Measurements from ENCODE around the gene ZNF891.

Gene ZNF891

DNA sequence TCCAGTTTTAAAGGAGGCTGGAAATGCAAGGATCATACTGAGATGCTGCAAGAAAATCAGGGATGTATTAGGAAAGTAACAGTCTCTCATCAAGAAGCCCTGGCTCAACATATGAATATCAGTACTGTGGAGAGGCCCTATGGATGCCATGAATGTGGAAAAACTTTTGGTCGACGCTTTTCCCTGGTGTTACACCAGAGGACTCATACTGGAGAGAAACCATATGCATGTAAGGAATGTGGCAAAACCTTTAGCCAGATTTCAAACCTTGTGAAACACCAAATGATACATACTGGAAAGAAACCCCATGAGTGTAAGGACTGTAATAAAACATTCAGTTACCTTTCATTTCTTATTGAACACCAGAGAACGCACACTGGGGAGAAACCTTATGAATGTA is 24.5 kb downstream of the ZNF891 start:
- Mint-ChIP-seq H3K27me3 (no peaks in the 10 kb centered on the region), H3K27ac (no peak overlapping the region), H3K4me3 (no peak overlapping the region), H3K36me3 (ENCODE audit: low read depth) (peaks cover 98% of the 10 kb centered on the region), H3K9me3 (peaks cover 72% of the 10 kb centered on the region), H3K4me1 (peaks cover 2% of the 10 kb centered on the region)
- ATAC-seq (no peak), DNase-seq (no peak)

DNA sequence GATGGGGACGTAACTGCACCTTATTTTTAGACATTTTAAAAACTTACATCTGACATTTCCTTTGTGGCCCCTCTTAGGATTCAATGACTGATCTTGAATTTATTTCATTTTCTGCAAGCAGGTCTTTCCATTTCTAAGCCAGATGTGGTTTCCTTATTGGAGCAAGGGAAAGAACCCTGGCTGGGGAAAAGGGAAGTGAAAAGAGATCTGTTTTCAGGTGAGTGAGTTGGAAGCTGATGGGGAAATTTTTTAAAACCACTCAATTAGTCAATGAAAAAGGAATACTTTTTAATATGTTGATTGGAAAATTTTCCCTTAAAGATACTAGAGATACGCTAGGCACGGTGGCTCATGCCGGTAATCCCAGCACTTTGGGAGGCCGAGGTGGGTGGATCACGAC is 46.7 kb downstream of the ZNF891 start:
- Mint-ChIP-seq H3K27me3 (no peaks in the 10 kb centered on the region), H3K27ac (no peak overlapping the region), H3K36me3 (ENCODE audit: low read depth) (peaks cover 74% of the 10 kb centered on the region), H3K4me1 (peaks cover 11% of the 10 kb centered on the region), H3K4me3 (no peak overlapping the region), H3K9me3 (peaks cover 52% of the 10 kb centered on the region)
- no peak for ATAC-seq
- no peak for DNase-seq

DNA sequence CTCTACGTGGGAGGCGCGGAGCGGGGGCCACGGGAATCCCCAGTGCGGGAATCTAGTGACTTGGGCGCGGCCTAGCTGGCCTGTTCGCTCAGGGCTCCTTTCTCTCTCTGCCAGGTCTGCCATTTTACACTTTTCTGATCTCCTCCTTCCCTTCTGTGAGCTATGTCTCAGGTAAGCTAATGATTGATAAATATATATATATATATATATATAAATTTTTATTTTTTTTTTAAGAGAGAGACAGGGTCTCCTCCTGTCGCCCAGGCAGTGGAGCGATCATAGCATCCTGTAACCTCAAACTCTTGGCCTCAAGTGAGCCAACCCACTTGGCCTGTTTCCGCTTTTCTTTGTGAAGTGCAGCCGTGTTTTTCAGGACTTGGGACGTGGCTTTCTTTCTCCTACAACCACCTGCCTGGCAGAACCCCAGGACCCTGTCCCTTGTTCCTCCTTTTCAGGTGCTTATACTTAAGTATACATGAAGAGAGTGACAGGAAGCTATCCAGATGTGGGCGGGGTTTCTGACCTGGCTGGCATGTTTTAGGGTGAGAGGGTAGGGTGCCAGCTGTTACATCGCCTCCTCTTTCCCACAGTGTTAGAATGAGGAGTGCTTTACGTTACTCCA is 48.8 kb downstream of the ZNF891 start:
- Mint-ChIP-seq H3K4me3 (no peak overlapping the region), H3K27ac (no peak overlapping the region), H3K9me3 (peaks cover 52% of the 10 kb centered on the region), H3K36me3 (ENCODE audit: low read depth) (peaks cover 70% of the 10 kb centered on the region), H3K4me1 (peaks cover 11% of the 10 kb centered on the region), H3K27me3 (no peaks in the 10 kb centered on the region)
- no peak for ATAC-seq
- peak; percentile 5 for DNase-seq

DNA sequence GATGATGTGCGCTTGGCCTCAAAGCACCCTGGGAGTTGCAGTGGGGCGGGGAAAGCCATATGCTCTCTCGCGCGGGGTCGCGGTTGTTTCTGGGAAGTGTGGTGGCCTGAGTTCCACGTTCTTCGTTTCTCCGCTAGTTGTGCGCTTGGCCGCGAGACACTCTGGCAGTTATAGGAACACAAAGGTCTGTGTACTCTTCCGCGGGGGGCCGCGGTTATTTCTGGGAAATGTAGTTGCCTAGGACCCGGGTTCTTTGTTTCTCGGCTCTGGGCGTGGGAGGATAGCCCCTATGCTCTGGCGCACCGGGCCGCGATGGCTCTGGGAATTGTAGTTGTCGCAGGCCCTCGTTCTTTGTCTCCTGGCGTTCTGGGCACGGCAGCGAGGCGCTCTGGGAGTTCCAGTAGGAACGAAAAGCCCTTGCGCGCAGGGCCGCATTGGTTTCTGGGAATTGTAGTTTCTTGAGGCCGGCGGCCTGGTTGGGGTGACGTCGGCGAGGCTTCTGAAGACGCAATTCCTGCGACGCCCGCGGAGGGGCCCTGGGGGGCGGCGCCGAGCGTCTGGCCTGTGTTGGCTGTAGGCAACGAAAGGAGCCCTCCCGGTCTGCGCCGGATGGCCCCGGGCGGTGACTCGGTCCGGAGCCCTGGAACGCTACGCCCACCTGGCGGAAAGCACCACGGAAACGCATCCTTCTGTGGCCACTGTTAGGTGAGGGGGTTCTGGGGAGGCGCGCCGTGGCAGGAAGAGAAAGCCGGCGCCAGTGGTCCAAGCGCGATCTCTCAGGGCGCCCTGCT is 49.5 kb downstream of the ZNF891 start, which contains the start of gene ZNF140:
TSS of gene ZNF140 (plus strand) at position 556 of the 791 bp plus-strand sequence. CDS start 398 bp downstream, outside the sequence.
- peaks cover 50% of the 10 kb centered on the region for H3K9me3 Mint-ChIP-seq
- peak; percentile 82 for ATAC-seq
- DNase-seq: peak; percentile 95
- peaks cover 11% of the 10 kb centered on the region for H3K4me1 Mint-ChIP-seq
- no peaks in the 10 kb centered on the region for H3K27me3 Mint-ChIP-seq
- no peak within 1 kb of the TSS for H3K4me3 Mint-ChIP-seq
- H3K27ac Mint-ChIP-seq: no peak within 1 kb of the TSS
- H3K36me3 Mint-ChIP-seq (ENCODE audit: low read depth): peaks cover 63% of the 10 kb centered on the region

DNA sequence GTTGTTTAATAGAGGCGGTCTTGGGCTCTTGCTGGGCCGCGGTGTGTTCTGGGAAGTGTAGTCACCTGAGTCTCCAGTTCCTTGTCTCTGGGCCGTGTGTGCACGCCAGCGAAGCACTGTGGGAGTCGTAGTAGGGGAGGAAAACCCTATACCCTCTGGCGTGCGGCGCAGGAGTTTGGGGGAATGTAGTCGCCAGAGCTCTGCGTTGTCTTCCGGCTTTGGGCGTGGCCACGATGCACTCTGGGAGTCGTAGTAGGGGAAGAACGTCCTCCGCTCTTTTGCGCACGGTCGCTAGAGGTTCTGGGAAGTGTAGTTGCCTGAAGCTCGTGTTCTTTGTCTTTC is 50.1 kb downstream of the ZNF891 start:
- Mint-ChIP-seq H3K4me1 (peaks cover 11% of the 10 kb centered on the region), H3K9me3 (peaks cover 50% of the 10 kb centered on the region), H3K27ac (no peak overlapping the region), H3K27me3 (no peaks in the 10 kb centered on the region), H3K36me3 (ENCODE audit: low read depth) (peaks cover 59% of the 10 kb centered on the region), H3K4me3 (no peak overlapping the region)
- ATAC-seq (peak; percentile 85), DNase-seq (peak; percentile 91)

DNA sequence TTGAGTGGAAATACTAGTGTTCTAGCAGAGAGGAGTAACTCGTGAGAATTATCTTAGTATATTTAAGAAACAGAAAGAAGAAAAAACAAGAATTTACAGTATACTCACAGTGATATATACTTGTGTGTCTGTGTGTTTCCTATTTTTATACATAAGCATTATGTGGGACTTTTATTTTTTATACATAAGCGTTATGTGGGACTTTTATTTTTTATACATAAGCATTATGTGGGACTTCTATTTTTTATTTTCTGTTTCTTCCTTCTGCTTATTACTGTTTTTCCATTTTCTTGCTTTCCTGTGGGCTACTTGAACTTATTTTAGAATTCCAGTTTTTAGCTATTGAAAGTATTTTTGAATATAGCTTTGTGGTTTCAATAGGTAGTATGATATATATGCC is 56.2 kb downstream of the ZNF891 start:
- no peaks in the 10 kb centered on the region for H3K27me3 Mint-ChIP-seq
- H3K27ac Mint-ChIP-seq: no peak overlapping the region
- peaks cover 34% of the 10 kb centered on the region for H3K36me3 Mint-ChIP-seq (ENCODE audit: low read depth)
- ATAC-seq (no peak), DNase-seq (no peak)
- no peak overlapping the region for H3K4me3 Mint-ChIP-seq
- H3K9me3 Mint-ChIP-seq: peaks cover 53% of the 10 kb centered on the region
- H3K4me1 Mint-ChIP-seq: no peaks in the 10 kb centered on the region

DNA sequence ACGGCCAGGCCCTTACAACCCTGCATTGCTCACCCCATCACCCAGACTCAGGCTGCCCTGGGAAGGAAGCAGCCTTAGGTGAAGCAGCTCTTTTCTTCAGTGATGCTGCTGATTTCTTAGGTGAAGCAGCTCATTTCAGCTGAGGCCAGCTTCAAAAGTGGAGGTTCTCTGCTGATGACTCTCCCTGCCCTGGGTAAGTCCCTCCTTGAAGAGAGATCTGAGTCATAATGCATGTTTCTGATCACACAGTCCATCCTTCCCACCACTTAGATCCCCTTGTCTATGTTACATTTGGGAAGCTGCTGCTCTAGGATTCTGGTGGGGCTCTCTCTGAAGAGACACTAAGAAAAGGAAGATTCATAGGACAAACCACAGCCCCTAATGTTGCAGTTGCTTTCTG is 66.5 kb downstream of the ZNF891 start:
- H3K36me3 Mint-ChIP-seq (ENCODE audit: low read depth): peaks cover 65% of the 10 kb centered on the region
- no peak overlapping the region for H3K4me3 Mint-ChIP-seq
- no peak overlapping the region for H3K27ac Mint-ChIP-seq
- ATAC-seq (no peak), DNase-seq (no peak)
- no peaks in the 10 kb centered on the region for H3K4me1 Mint-ChIP-seq
- no peaks in the 10 kb centered on the region for H3K27me3 Mint-ChIP-seq
- peaks cover 66% of the 10 kb centered on the region for H3K9me3 Mint-ChIP-seq

DNA sequence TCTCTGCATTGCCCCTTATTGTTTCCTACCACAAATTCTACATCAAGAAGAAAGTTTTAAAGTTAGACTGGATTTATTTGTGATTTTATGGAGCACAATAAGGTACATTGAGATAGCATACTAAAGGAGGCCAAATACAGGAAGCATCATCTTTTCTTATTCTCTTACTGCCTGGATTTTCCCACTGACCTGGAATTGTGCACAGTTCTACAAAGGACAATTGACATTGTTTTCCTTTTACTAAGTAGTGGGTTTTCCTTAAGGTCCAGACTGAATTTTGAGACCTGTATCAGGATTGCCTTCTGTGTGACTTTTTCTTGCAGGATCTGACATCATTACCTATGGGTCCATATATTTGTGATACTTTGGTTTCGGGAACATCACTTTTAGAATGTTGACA is 68.1 kb downstream of the ZNF891 start:
- Mint-ChIP-seq H3K4me3 (no peak overlapping the region), H3K9me3 (peaks cover 72% of the 10 kb centered on the region), H3K27ac (no peak overlapping the region), H3K36me3 (ENCODE audit: low read depth) (peaks cover 78% of the 10 kb centered on the region), H3K27me3 (no peaks in the 10 kb centered on the region), H3K4me1 (no peaks in the 10 kb centered on the region)
- ATAC-seq (no peak), DNase-seq (no peak)

DNA sequence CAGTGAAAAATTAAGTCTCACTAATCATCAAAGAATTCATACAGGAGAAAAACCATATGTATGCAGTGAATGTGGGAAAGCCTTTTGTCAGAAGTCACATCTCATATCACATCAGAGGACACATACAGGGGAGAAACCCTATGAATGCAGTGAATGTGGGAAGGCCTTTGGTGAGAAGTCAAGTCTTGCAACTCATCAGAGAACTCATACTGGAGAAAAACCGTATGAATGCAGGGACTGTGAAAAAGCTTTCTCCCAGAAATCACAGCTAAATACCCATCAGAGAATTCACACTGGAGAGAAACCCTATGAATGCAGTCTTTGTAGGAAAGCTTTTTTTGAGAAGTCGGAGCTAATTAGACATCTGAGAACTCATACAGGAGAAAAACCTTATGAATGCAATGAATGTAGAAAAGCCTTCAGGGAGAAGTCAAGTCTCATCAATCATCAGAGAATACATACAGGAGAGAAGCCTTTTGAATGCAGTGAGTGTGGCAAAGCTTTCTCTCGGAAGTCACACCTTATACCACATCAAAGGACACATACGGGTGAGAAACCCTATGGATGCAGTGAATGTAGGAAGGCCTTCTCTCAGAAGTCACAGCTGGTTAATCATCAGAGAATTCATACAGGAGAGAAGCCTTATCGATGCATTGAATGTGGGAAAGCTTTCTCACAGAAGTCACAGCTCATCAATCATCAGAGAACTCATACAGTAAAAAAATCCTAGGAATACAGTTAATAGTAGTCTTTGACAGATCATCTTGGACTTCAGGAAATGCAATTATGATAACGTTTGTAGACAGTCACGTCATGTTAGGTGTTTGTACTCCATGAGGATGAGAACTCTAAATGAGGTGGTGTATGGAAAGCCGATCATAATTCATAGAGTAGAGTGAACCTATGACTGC is 71.6 kb downstream of the ZNF891 start:
- Mint-ChIP-seq H3K27ac (no peak overlapping the region), H3K27me3 (no peaks in the 10 kb centered on the region), H3K9me3 (peaks cover 70% of the 10 kb centered on the region), H3K4me3 (no peak overlapping the region), H3K4me1 (no peaks in the 10 kb centered on the region), H3K36me3 (ENCODE audit: low read depth) (peaks cover 86% of the 10 kb centered on the region)
- DNase-seq (no peak), ATAC-seq (no peak)

DNA sequence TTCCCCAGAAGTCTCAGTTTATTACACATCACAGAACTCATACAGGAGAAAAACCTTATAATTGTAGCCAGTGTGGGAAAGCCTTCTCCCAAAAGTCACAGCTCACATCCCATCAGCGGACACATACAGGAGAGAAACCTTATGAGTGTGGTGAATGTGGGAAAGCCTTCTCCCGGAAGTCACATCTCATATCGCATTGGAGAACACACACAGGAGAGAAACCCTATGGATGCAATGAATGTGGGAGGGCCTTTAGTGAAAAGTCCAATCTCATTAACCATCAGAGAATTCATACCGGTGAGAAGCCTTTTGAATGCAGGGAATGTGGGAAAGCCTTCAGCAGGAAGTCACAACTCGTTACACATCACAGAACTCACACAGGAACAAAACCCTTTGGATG is 72.6 kb downstream of the ZNF891 start:
- Mint-ChIP-seq H3K9me3 (peaks cover 69% of the 10 kb centered on the region), H3K4me1 (no peaks in the 10 kb centered on the region), H3K36me3 (ENCODE audit: low read depth) (peaks cover 87% of the 10 kb centered on the region), H3K27ac (no peak overlapping the region), H3K4me3 (no peak overlapping the region), H3K27me3 (no peaks in the 10 kb centered on the region)
- ATAC-seq (no peak), DNase-seq (no peak)
